Measurements from ENCODE around the gene PRSS57. TPM values are rescaled to one million over a fixed set of nuclear protein-coding genes. Genes with fewer than 3 reads are reported as not detected.
A peak's percentile ranks its signal among the peaks of the same experiment; 100 is the strongest.

The PRSS57 gene
- total RNA-seq, 1 experiment from 2014 or later, result not detected

DNA sequence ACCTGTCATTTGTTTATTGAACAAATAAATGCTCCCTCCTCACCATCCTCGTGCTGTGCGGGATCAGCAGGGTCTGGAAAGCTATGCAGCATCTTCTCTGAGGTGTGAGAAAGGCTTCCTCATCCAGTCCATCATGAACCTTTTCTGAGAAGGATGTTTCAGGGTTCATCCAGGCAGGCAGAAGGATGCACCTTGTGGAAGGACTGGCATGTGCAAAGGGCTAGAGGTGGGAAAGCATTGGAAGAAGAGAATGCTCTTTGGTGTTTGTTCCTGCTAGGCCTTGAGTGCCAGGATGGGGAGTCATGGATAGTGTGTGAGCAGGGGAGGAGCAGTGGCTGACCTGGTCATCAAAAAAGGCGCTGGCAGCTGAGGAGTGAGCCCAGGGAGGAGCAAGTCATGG, 20.1 kb upstream of the PRSS57 start:
- ChIA-PET CTCF (no interaction called here), POLR2A (ENCODE audit: low non-redundant PET) (no interaction called here)
- peaks cover 3% of the 10 kb centered on the region for H3K4me1 ChIP-seq (ENCODE audit: insufficient read depth, low read length, poor library complexity, severe bottlenecking)
- H3K9me3 ChIP-seq (ENCODE audit: low read depth, low read length, poor library complexity, severe bottlenecking), result peaks cover 5% of the 10 kb centered on the region
- no peaks in the 10 kb centered on the region for H3K27me3 ChIP-seq (replicated peaks; ENCODE audit: insufficient read depth, low read depth, low read length, poor library complexity)
- no peak for TF ChIP-seq EZH2 (IDR thresholded peaks at IDR 0.05; ENCODE audit: borderline replicate concordance, low read depth, low read length, poor library complexity, severe bottlenecking)
- TF ChIP-seq, protein P1, sequence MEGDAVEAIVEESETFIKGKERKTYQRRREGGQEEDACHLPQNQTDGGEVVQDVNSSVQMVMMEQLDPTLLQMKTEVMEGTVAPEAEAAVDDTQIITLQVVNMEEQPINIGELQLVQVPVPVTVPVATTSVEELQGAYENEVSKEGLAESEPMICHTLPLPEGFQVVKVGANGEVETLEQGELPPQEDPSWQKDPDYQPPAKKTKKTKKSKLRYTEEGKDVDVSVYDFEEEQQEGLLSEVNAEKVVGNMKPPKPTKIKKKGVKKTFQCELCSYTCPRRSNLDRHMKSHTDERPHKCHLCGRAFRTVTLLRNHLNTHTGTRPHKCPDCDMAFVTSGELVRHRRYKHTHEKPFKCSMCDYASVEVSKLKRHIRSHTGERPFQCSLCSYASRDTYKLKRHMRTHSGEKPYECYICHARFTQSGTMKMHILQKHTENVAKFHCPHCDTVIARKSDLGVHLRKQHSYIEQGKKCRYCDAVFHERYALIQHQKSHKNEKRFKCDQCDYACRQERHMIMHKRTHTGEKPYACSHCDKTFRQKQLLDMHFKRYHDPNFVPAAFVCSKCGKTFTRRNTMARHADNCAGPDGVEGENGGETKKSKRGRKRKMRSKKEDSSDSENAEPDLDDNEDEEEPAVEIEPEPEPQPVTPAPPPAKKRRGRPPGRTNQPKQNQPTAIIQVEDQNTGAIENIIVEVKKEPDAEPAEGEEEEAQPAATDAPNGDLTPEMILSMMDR (conservative IDR thresholded peaks at IDR 0.05; ENCODE audit: low read depth, low read length), result no peak
- no peaks in the 10 kb centered on the region for H3K36me3 ChIP-seq (ENCODE audit: insufficient read depth, low read length, poor library complexity, severe bottlenecking)
- no peak for DNase-seq (ENCODE audit: low spot score)
- H3K27ac ChIP-seq (ENCODE audit: low read depth, low read length, poor library complexity, severe bottlenecking), result no peak overlapping the region
- no peak overlapping the region for H3K4me3 ChIP-seq (ENCODE audit: low read depth, low read length, poor library complexity, severe bottlenecking)
- intact Hi-C loops (cut with micrococcal nuclease; ENCODE audit: unreplicated experiment), result no loop called here
- no TSS peak for BruUV-seq (replicated peaks)

DNA sequence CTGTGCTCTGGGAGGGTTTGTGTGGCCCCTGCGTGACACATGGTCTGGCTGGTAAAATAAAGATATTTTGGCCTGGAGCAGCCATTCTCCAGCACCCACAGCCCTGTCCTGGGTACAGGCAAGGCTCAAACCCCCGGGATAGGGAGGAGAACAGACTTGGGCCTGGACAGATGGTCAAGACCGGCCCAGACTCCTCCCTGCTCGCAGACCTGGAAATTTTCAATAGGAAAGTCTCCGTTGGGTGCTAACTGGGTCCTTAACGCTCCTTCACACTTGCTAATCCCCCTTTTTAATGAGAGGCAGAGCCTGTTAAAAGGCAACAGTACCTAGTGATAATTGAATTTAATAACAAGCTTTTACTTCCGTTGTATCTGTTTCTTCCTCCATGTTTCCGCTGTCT, 16.0 kb upstream of the PRSS57 start:
- POLR2A ChIA-PET (ENCODE audit: low non-redundant PET), result no interaction called here
- peaks cover 5% of the 10 kb centered on the region for H3K9me3 ChIP-seq (ENCODE audit: low read depth, low read length, poor library complexity, severe bottlenecking)
- H3K4me3 ChIP-seq (ENCODE audit: low read depth, low read length, poor library complexity, severe bottlenecking), result no peak overlapping the region
- H3K27me3 ChIP-seq (replicated peaks; ENCODE audit: insufficient read depth, low read depth, low read length, poor library complexity), result no peaks in the 10 kb centered on the region
- TF ChIP-seq, protein P1 (conservative IDR thresholded peaks at IDR 0.05; ENCODE audit: low read depth, low read length), result no peak
- no peak for TF ChIP-seq EZH2 (IDR thresholded peaks at IDR 0.05; ENCODE audit: borderline replicate concordance, low read depth, low read length, poor library complexity, severe bottlenecking)
- peak overlapping the region; percentile 40 for H3K27ac ChIP-seq (ENCODE audit: low read depth, low read length, poor library complexity, severe bottlenecking)
- DNase-seq (ENCODE audit: low spot score), result no peak
- CTCF ChIA-PET, result interaction anchor here (0.5 kb wide), 1 partner anchor 19 kb away, joined by 7 read pairs; no protein-coding TSS in a partner anchor
- H3K36me3 ChIP-seq (ENCODE audit: insufficient read depth, low read length, poor library complexity, severe bottlenecking), result no peaks in the 10 kb centered on the region
- BruUV-seq (replicated peaks), result no TSS peak
- intact Hi-C loops (cut with micrococcal nuclease; ENCODE audit: unreplicated experiment), result no loop called here
- peaks cover 13% of the 10 kb centered on the region for H3K4me1 ChIP-seq (ENCODE audit: insufficient read depth, low read length, poor library complexity, severe bottlenecking)

DNA sequence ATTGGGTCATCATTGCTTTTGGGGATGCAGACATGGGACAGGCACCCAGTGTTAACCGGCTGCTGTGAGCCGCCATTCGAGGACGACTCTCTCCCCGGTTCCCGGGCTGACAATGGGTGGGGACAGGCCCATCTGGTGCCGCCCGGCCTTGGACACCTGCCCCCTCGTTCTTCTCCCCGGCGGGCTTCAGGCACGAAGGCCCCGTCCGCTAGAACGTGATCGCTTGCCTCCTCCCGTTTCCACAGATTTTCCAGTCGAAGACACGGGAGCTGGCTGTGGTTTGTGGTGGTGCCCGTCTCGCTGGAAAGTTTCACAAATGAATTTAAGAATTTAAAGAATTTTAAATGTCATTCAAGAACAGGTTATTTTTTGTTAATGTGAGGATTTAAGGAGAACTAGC, 15.5 kb upstream of the PRSS57 start:
- intact Hi-C loops (cut with micrococcal nuclease; ENCODE audit: unreplicated experiment), result no loop called here
- POLR2A ChIA-PET (ENCODE audit: low non-redundant PET), result no interaction called here
- no peak for DNase-seq (ENCODE audit: low spot score)
- H3K27me3 ChIP-seq (replicated peaks; ENCODE audit: insufficient read depth, low read depth, low read length, poor library complexity), result no peaks in the 10 kb centered on the region
- H3K4me1 ChIP-seq (ENCODE audit: insufficient read depth, low read length, poor library complexity, severe bottlenecking), result peaks cover 13% of the 10 kb centered on the region
- BruUV-seq (replicated peaks), result no TSS peak
- no peak overlapping the region for H3K4me3 ChIP-seq (ENCODE audit: low read depth, low read length, poor library complexity, severe bottlenecking)
- H3K9me3 ChIP-seq (ENCODE audit: low read depth, low read length, poor library complexity, severe bottlenecking), result peaks cover 5% of the 10 kb centered on the region
- H3K36me3 ChIP-seq (ENCODE audit: insufficient read depth, low read length, poor library complexity, severe bottlenecking), result no peaks in the 10 kb centered on the region
- H3K27ac ChIP-seq (ENCODE audit: low read depth, low read length, poor library complexity, severe bottlenecking), result peak overlapping the region; percentile 40
- TF ChIP-seq EZH2 (IDR thresholded peaks at IDR 0.05; ENCODE audit: borderline replicate concordance, low read depth, low read length, poor library complexity, severe bottlenecking), result no peak
- TF ChIP-seq, protein P1 (conservative IDR thresholded peaks at IDR 0.05; ENCODE audit: low read depth, low read length), result no peak
- CTCF ChIA-PET, result no interaction called here

Measured in A673 (cell line).